Stimulated activated CD4-positive, alpha-beta T cell treated with anti-CD3 and anti-CD28 coated beads, TNF-alpha, amount 100 ng/mL, for 48 hours (primary cell): Measurements from ENCODE around the gene PTPRK.

Experiments
- DNase-seq, 3 donors: peaks; one replicate each; pipeline ENCODE4 v3.0.0-alpha.2; 2020; ENCODE audit warnings: low read depth in 3 of 3

The PTPRK gene

DNA sequence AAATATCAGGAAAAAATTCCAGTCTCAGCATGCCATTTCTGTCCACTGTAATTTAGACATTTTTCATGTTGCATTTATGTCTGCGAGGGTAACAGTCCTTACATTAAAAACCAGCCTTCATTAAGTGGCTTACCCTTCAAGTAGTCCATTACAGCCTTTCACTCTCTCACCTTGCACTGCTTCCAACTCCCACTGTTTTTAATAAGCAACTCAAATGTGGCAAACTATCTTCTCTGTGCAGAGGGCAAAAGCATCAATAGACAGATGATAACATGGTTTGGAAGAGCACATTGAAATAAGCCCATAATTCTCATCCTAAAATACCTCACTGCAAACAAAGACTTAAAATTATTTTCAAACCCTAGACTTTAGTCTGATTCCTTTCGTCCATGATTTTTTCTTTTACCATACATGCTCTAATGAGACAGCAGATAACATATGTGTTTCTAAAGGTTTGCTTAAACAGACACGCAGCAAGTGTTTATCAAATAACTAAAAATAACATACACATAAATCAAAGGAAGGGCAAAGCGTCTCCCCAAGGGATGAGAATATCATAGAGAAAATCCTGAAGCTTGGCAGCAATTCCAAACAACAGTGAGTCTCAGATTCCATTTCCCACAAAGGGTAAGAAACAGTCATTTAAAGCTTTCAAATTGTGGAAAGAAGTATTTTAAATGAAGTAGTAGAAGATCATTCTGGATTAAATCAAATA, 130.4 kb downstream of the PTPRK start:
- no peak for DNase-seq

GRCh38 chr6:128388380-128388779, 132.0 kb downstream of the PTPRK start:
- DNase-seq: no peak

DNA sequence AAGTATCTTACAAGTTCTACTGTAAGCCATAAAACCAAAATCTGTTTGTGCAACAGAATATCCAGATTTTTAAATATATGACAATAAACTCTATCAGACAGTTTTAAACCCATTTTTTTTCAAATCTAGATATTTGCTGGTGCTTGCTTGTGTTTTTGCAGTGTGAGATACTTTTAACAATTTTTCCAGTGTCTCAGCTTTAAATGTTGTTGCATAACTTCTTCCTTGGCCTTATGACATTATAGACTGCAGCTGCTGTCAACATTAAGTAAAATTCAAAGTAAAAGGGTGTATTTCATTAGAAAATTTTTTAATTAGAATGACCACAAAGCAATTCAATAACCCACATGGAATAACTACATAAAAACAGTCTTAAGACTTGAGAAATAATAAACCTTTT, 139.5 kb downstream of the PTPRK start:
- DNase-seq: no peak

DNA sequence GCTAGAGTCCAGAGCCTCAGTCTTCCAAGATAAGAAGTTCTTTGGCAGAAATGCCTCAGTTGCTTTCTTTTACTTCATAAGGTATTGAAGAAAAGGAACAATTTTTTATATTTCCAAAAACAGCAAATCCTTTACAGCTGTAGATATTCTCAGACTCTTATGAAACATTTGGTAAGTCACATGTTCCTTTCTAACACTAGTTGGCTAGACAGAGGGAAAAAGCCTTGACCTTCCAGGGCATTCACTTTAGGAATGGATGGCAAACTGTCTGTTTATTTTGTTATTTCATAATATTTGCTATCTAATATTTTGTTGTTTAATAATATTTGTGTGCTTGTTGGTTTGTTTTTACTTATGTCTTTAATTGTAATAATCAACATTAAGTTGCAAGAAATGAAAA, 140.8 kb downstream of the PTPRK start:
- DNase-seq: no peak

DNA sequence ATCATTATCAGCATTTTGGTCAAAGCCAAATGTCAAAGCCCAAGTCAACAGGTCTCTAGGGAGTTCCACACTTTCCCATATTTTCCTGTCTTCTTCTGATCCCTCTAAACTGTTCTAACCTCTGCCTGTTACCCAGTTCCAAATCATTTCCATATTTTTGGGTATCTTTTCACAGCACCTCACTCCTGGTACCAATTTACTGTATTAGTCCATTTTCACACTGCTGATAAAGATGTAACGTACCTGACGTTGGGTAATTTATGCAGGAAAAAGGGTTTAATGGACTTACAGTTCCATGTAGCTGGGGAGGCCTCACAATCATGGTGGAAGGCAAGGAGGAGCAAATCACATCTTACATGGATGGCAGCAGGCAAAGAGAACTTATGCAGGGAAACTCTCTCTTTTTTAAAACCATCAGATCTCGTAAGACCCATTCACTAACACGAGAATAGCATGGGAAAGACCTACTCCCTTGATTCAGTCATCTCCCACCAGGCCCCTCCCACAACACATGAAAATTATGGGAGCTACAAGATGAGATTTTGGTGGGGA, 143.4 kb downstream of the PTPRK start:
- no peak for DNase-seq

DNA sequence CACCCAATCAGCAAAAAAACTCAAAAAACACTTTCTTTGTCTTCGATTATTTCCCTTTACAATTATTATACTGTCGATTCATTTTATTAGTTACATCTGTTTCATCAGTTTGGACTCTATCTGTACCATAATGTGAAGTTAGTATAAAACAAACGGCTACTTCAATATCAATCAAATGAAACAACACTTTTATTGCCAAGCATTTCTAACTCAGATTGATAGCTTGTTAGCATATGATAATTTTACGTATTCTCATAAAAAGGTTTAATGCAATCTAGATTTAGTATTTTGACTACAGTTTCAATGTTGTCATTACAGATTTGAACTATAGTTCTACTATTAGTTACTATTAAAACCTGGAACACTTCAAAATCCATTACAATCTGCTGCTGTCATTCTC, 149.3 kb downstream of the PTPRK start:
- DNase-seq: no peak

DNA sequence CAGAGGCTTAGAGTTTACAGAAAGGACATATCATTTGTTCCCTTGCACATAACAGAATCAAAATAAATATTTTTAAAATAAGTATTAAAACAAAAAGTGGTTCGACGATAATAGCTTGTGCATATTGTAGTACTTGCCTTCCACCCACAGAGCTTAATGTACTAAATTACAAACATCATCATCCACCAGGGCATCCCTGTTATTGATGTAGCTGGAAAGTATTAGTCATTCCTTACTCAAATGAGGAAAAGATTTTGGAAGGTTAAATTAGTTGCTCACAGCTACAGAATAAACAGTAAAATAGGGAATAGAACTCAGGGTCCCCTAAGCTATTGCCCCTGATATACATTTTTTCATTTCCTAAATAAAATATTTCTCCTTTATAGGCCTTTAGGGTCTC, 150.3 kb downstream of the PTPRK start:
- DNase-seq: no peak

DNA sequence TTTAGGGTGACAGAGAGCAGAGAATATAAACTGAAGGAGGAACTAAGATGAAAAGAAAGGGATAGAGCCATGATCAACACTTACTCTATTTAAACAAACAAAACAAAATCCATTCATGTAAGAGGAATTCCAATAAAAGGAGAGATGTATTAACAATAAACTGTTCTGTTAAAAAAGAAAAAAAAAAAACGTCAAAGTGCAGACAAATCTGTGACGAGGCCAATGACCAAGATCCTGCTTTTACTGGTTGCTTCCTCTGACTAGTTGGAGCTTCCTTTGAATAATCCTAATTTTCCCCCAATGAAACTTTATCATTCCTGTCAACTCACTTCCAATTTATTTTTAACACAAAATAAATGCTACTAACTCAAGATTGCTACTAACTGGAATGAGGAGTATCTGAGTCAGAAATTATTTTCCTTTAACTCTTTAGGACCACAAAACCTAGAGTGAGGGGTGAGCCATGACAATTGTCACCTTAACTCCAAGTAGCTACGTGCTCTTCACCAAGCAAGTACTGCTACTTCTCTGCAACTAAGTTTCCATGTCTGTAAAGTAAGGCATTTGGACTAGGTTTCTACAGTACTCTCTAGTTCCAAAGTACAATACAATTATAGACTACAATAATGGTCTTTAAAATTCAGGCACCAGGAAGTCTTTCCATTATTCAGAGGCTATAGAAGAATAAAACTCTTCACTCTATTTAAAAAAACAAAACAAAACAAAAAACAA, 152.0 kb downstream of the PTPRK start:
- no peak for DNase-seq

DNA sequence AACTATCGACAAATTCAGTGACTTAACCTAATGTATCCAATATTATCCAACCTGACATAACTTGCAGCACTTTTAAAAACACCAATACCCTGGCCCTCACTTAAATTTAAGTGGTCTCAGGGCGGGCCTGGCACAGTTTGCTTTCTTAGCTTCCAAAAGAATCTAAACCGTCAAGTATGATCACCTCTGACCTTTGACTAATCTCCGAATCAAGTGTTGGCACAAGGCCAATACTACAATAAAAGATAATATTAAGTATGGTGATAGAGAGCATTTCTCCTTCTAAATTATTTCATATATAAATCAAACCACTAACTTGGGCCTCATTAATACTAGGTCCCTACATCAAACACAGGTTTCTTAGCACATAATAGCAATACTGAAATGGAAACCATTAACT, 153.0 kb downstream of the PTPRK start:
- no peak for DNase-seq

- no peak for DNase-seq
These were observed 154.8 kb downstream of the PTPRK start for GRCh38 chr6:128365520-128366160.

DNA sequence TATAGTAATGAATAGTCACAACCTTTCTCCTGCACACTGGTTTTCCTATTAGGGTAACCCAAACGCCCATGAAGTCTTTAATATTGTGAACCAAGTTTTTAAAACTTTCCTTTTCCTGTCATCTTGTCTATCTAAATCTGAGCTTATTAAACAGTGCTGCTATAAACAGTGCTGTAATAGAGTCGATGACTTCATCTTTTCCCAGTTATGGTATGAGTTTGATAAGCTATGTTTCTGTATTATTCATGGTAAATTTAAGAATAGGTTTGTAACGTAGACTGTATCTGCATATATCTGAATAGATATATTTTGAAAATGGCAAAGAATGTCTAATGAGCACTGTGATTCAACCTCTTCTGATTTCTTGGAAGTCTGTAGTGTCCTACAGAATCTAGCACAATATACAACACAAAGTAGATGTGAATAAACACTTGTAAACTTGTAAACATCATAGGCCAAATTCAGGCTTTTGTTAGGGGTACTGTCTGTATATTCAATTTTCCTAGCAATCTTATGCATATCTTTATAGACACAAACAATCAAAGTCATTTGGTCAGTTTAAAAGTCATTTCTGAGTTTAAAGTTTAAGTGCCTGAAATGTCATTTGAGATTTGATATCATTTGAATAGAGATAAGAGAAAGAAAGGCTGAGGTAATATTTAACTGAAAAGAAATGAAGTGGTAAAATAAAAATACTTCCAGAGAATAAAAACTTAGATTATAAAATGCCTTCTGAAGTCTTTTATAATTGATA, 155.5 kb downstream of the PTPRK start:
- no peak for DNase-seq

DNA sequence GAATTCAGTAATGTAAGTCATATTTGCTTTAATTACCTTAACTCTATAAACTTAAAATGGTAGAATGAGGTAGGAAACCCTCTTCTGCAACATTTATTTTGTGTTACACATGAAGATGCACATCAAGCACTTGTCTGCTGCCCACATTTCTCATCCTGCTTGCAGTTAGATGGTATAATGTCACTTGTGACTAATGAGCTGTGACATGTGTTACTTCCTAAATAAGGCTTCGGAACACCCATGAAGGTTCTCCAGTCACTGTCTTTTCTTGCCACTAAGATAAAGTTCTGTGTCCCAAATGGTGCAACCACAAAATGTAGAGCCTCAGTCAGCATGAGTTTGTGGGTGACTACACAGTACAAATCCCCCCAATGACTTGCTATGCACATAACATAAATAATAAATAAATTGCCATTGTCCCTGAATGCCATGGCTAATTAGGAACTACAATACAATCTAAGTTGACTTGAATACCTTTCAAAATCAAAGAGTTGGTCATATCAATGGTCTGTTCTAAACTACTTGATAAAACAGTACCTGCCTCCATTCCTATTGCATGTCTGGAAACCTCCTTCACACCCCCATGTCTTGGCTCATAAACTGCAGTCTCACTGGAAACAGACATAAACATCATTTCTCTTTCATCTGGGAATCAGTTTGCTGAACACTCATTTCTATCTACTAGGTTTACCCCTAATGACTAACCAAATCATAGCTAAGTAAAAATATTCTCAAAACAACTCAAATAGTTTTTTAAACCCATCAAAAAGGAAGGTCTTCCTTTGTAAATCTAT, 157.2 kb downstream of the PTPRK start:
- DNase-seq: no peak

- no peak for DNase-seq
These were observed 159.0 kb downstream of the PTPRK start for GRCh38 chr6:128361378-128361777.

DNA sequence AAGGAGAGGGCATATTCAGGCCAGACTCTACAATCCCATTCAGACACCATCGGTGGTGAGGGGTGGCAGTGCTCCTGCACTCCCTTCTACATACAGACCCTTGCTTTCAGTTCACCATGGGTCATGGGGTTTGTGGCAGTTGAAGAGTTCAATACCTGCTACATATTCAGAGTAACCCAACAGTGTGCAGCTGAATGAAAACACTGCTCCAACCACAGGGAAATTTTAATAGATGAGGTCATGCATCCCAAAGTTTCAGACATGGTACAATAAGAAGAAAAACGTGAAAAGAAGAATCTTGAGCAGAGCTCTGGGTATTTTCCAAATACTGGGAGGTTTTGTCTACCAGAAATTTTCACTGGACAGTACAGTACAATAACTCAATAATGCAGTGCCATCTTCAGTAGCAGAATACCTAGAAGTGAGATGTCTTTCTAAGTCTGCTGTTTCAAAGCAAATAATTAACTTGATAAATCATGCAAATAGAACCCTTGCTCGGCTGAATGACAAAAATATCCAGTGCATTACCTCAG, 162.1 kb downstream of the PTPRK start:
- no peak for DNase-seq

- no peak for DNase-seq
These were observed 162.8 kb downstream of the PTPRK start for GRCh38 chr6:128357392-128358130.

GRCh38 chr6:128352366-128352765, 168.0 kb downstream of the PTPRK start:
- no peak for DNase-seq

DNA sequence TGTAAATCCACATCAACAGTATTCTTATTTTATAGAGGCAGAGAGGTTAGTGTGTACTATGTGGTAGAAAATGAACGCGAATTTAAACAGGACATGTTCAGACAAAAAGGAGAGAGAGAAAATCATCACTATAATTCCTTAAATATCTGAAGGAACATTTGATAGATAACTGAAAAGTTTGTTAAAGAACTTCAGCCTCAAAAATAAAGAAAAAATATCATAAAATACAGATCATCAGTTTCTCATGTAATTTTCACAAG, 169.2 kb downstream of the PTPRK start:
- DNase-seq: no peak

DNA sequence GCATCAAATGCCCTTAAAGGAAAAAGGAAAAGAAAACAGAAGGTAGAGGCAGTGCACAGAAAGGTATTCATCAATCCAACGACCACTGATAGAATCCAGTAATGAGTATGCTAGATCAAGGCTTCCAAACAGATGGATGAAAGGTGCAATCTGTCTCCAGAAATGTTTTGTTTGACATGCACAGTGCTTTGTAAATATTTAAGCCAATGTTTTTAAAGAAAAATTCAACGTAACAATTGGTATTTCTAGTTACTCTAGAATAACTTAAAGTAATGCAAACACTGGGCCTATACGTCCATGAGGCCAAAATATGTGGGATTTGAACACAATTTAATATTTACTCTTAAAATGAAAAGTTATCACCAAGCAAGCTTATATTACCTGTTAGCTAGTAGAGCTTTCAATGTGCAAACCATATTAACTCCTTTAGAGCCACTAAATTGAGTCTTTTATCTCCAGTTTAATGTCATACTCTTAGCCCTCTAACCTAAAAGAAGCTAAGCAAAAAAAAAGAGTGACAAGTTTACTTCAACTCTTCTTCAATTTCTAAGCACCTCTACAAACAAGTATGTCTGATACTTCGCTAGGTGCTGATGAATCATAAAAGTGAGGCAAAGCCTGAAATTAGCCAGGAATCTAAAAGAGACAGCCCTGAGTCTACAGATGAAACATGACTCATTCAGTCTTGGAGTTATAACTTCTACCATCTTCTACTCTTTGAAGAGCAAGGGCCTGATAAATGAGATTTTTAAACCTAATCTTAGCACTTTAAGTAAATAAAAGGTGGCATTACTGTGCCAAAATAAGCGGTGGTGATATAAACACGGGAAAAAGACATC, 169.8 kb downstream of the PTPRK start:
- no peak for DNase-seq

DNA sequence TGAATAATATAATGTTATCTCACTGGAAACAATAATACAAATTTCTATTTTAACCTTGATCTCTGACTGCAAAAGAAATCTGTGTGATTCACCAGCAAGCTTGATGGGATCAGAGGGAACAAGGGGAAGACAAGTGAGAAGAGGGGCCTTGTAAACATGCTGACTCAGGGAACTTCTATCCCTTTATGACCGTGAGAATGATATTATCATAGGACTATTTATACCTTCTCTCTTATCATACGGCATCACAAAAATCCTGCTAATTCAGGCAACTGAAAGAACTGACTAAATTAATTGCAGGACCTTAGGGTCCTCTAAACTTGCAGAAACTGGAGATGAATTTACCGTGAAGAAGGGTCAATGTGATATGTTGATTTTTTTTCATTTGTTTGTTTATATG, 173.3 kb downstream of the PTPRK start:
- DNase-seq: no peak

DNA sequence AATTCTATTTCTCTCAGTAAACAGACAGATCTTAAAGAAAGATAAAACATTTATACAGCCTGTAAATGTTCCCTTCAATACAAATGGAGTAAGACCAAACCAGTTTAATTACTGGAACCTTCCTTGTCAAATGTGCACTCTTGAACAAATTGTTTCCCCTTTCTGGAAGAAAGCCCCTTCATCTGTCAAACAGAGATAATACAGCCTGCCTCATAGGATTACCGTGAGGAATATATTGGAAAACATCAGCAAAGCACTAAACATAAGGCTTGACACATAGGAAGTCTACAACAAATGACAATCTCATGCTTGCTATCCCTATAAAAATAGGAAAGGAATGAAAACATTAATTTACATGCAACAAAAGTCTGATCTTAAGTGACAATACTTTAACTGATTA, 173.8 kb downstream of the PTPRK start:
- no peak for DNase-seq
